NCI-H1417 treated with DMSO at 0.1 percent for 48 hours (cell line): ENCODE data around the gene SORCS2.

ENCODE experiments used
- DNase-seq: peaks from one replicate; lab custom pipeline; 2025; lab: John Stamatoyannopoulos, UW

SORCS2 gene

DNA sequence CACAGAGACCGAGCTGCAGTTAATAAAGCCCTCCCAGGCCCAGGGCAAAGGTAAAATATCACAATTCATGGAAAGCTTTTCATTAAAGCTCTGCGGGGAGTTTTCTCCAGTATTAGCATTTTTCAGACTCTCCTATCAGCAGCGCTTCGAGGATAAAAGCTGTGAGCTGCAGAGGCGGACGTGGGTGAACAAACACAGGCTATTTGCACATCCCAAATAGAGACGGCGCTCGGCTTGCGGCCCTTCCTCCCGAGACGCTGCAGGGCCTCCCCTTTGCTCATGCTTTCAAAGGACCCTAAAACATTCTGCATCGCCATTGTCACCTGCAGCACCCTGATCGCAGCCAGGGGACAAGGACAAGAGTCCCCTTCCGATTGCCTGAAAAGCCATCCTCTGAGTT is 97.3 kb downstream of the SORCS2 start:
- no peak for DNase-seq

DNA sequence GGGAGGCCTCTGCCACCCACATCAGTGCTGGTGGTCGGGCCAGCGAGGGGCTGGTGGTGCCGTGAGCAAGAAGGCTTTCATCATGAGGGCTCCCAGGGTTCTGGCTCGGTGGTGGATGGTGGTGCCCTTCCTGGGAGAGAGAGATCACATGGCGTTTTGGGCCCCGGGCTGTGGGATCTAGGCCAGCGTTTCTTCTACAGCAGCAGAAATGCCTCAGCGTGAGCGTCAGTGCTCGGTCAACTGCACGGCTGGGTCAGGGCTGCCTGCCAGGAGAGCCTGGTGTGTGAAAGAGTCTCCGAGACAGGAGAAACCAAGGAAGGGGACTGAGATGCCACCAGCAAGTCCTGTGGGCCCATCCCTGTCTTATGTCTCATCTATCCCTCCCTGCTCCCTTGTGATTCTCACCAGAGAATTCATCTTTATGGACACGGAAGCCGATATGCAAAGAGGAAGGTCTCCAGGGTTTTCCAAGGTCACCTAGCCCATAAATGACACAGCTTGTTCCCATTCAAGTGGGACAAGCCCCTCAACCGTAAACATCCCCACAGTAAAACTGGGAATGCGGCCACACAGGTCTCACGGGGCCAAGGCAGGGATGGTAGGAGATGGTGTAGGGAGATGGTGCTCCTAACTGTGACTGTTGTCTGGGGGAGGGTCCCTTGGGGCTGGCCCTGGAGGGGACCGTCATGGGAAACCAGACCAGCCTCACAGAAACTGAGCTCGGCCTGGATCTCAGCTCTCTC is 99.2 kb downstream of the SORCS2 start:
- DNase-seq, result no peak

DNA sequence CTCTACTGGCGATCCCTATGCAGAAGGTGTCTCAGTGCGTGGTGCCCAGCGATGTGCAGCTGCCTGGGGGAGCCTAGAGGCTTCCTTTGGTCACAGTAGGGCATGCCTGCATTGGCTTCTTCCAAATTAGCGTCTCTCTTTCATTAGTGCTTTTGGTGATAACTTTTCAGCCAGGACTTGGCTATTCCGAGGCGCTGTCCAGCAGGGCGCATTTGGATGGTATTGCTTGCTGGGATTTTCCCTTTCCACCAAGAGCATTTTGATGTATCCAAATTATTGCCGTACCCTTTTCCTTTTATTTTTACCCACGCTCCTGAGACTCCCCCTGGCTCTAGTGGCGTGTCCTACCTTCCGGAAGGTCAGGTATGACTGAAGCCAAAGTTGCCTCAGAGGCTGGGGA is 101.4 kb downstream of the SORCS2 start:
- no peak for DNase-seq

DNA sequence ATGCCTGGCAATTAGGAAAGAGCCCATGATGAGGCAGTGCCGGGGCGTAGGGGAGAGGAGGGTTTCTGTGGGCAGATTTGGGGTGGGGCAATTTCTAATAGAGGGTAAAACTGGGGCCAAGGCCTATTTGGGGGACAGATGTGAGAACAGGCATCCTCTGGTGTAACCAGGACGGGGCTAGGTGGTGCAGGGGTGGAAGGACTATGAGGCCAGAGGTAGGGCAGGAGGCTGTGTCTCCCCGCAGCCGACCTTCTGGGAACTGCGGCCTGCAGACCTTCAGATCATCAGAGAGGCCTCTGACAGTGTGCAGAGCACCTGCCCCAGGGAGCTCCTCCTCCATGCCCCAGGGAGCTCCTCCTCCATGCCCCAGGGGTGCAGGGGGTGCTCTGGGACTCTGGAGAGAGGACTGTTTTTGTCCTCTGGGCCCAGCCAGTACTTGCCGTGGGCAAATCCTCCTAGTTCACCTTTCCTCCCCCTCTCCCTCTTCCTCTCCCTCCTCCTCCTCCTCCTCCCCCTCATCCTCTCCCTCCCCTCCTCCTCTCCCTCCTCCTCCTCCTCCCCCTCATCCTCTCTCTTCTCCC is 101.9 kb downstream of the SORCS2 start:
- DNase-seq, result no peak

DNA sequence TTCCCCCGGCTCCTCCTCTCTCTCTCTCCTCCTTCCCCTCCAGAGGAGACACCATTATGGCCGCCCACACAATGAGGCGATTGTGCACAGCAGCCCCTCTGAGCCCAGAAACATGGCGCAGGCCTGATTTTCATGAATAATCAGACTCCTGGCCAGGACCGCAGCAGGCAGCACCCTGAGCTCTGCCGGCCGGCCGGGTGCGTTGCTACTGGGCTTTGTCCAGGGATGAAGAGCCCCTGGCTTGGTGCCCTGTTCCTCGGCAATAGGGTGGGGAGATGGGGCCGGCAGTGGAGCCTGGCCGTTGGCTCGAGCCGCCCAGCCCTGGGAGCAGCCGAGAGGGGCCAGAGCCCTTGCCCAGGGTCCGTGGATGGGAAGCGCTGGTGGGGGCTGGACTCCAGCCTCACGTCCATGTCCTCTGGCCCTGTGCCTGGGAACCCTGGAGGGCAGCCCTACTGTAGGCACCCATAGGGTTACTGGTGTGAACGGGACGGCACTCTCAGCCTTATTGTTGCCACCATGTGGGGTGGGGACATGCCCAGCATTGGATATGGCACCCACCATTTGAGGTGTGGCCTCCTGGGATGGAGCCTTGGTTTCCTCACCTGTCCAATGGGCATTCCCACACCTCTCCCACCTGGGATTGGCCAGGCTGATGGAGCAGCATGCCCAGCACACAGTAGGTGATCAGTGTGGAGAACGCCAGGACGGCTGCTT is 103.0 kb downstream of the SORCS2 start:
- DNase-seq, result no peak

DNA sequence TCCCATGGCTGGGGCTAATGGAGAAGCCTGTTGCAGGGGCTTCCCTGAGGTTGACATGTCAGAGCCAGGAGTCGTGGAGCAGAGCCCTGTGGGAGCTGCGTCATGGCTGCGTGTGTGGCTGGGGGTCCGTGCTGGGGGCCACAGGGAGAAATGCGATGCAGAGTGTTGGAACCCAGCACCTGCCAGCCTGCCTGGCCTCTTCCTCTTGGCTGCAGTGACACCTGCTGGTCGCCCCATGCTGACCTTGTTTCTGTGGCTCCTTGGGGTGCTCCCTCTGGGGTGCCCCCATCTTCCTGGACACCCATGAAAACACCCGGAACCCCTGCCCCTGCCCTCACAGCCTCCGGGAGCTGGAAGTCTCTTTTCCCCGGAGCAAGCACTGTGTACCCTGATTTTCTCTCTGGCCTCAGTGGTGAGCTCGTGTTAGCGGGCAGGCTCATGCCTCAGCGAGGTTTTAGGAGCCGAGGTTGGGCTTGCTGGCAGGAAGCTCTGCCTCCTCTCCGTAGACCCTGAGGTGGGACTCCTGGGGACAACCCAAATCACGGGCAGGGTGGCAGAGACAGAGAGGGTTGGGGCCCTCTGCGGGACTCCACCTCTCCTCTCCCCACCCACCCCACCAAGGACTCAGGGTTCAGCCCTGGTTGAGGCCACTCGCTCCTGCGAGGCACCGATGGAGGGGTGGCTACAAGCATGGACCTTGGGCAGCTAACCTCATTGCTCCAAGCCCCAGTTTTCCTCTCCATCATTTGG is 103.7 kb downstream of the SORCS2 start:
- no peak for DNase-seq

DNA sequence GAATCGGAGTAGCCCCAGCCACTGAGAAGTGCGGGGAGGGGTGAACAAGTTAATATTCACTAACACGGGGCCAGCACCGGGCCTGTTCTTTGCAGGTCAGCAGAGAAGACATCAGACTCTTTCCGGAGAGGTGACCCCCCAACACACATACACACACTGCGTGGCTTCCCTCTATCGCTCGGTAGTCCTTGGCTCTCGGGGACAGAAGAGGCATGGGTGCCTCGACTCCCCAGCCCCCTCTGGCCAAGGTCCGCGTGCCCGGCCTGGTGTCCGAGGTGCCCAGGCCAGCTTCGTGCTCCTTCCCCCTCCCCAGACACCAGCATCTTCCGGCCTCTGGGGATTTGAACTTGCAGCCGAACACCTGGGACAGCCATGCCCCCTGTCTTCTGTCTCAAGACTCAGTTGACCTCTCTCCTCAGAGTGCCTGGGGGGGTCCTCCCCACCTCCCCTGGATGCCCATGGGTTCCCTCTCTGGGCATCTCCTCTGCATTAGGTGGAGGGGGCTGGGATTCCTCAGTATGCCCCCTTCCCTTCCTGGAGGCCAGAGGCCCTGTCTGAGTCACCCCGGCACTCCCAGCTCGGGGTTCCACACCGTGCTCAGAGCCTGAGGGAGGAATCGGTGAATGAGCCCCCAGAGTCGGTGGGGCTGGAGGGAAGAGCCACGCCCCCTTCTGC is 104.5 kb downstream of the SORCS2 start:
- no peak for DNase-seq

DNA sequence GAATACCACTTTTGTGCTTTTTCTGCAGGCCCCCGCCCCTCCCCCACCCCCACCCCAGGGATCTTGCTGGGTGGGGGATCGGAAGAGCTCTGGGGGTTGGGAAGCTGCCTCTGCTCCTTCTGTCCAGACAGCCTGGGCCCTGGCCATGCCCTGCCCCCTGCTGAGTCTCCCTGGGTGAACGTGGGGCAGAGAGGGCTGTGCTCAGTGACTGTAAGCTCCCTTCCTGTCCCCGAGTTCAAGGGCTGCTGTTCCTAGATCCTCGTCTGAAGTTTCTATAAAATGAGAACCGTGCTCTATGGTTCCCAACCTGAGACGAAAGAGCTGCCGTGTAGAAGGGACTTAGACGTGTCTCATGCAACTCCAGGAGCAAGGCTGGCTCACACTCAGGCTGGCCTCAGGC is 105.0 kb downstream of the SORCS2 start:
- DNase-seq, result no peak

DNA sequence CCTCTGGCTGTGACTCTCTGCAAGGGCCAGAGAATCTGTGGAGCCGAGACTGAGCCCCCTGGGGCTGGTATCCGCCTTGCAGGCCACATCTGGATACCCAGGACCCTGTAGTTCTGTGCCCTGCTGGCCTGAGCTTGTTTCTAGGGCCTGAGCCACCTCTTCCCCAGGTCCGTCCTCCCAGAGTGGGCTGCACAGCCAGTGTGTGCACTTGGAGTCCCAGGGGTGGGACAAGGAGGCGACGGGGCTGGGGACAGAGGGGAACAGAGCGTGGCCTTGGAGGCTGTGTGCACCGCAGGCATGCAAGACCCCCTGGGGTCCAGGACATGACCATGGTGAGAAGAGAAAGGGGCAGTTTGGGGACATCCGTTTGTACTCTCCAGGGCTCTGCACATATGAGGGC is 105.5 kb downstream of the SORCS2 start:
- no peak for DNase-seq

DNA sequence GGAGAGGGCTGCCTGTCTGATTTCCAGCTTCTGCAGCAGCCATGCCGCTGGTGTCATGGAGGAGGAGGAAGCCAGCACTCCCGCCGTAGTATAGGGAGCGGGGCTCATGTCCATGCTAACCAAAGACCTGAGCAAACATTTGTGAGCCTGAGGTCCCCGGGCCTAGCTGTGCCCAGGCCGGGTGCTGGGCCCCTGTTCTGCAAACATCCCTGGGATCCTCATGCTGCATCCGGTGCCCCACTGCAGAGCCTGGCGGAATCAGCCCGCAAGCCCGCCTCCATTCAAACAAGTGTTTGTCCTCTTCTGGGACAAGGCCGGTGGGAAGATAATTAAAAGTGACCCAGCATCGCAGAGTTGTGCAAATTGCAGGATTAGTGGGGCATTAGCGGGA is 106.3 kb downstream of the SORCS2 start:
- DNase-seq, result no peak

DNA sequence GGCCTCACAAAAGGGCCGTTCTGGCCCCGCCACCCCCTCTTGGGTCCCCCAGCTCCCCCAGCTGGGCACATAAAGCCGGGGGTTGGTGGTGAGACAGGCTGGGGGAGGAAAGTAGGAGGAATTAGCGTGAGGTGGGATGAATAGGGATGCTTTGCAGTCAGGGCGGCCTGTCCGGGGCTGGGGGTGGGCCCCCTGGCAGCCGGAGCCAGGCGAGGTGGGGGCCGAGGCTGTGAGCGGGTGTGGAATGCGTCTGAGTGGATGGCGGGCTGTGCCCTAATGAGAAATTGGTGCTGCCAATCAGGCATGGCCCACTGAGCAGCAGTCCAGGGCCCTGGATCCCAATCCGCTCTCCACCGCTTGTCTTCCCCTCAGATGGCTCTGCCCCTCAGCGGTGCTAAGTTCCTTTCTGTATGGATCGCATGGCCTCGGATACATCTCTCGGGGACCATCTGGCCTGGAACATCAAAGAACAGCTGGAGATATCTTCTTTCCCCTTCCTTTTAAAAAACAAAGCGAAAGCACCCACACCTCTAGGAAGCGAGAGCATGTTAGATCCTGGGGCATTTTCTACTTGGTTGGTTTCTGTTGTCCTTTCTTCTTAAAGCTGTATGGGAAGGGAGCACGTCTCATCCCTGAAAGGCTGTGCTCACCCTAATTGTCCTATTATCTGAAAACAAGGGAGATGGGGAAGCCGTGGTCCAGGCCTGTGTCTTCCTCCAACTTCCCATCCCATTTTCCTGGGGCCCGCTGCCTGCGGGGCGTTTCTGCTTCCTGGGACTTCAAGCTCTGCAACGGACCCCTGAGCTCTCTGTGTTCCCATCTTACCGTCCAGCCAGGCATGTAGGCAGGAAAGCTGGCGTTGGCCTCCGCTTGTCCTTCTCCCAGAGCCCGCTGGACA is 106.9 kb downstream of the SORCS2 start:
- no peak for DNase-seq

DNA sequence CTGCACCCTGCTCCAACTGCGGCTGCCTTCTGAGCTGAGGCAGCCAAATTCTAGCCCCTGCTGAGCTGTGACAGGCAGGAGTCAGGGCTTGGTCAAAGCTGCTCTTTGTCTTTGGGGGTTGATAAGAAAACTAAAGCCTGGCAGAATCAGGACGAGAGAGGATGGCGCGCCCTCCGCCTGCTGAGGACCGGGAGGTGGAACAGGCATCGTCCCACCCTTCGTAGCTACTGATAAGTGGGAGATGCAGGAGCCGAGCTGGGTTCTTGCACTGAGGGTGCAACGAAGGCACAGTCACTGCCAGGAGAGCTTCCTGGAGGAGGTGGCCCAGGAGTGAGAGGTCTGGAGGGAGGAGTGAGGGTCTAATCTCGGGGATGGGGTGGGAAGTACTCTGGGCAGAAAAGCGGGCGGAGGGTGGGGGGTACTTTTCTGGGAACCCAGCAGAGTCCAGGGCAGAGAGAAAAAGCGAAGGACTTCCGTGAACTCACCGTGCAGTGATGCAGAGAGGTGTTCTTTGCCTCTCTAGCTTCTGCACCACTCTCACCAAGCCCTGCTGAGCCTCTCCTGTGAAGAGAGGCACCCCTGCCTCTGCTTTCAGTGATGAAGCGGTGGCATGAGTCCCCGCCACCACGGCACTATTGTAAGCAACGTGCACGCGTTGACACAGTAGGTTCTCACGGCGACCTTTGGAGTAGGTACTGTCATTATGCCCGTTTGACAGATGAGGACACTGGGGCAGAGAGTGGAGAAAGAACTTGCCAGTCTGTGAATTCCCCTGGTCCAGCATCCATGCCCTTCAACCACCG is 107.8 kb downstream of the SORCS2 start:
- no peak for DNase-seq

DNA sequence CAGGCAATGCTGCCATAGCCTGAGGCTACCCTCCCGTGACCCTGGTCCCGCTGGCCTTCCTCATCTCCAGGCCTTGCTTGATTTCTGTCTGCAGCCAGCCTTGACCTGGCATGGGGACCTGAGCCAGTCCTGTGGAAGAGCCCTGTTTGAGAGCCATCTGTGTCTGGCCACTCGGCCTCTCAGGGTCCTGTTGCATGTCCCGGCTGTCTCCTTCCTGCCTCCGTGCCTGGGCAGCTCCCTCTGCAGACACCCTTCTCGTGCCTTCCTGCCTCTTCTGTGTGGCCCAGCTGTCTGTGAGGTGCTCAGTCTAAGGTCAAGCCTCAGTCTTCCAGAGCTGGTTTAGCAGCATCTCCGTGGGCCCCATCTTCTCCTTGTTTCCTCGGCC is 108.4 kb downstream of the SORCS2 start:
- DNase-seq, result no peak

DNA sequence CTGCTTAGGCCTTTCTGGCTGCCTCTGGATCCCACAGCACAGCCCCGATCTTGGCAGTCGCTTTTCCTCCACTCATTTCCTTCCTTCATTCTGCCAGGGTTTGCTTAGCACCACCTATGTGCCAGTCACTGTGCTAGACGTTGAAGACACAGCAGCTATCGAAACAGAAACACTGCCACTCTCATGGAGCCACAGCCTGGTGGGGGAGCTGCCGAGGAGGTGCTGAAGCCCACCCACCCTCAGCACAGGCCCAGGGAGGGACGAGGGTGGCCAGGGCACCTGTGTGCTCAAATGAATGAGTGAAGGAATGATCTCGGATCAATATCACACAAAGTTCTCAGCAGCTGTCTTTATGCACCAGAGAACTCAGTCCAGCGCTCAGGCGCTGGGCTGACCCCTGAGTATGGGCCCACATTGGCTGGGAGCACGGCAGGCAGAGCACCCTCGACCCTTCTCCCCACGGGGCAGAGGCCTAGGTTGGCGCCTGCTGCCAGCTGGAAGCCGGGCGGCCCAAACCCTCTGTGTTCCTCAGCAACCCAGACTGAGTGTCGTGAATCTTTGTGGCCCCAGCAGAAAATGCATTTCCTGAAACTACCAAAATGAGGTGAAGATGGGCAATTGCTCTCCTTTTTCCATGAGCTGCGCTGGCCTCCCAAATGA is 108.9 kb downstream of the SORCS2 start:
- no peak for DNase-seq

DNA sequence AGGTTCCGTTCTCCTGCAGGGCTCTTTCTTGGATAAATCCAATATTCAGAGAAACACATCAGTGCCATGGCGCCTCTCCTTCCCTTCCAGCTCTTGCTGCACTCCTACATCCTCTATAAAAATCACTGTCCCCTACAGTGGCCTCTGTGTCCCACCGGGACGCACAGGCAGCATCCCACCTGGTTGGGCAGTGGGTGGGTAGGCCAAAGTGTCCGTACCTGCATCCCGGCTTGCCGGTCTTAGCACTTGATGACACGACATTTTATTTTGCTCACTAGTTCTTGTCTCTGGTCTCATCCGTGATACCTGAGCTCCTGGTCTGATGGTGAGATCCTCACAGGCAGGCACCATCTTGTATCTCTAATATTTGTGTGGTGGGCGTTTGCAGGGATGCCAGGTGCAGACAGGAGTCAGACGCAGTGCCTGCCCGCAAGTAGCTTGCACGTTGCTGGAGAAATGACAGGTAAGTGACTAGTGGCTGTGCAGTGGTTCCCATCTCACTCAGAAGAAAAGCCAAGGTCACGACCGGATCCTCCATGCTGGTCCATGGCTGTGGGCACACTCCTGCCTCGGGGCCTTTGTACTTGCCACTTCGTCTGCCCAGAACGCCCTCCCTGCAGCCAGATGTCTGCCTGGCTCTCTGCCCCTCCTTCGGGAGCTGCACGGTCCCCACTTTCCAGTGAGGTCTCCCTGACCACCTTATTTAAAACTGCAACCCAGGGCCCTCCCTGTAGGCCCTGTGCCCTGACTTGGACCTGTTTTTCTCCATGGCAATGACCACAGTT is 109.7 kb downstream of the SORCS2 start:
- DNase-seq, result no peak

DNA sequence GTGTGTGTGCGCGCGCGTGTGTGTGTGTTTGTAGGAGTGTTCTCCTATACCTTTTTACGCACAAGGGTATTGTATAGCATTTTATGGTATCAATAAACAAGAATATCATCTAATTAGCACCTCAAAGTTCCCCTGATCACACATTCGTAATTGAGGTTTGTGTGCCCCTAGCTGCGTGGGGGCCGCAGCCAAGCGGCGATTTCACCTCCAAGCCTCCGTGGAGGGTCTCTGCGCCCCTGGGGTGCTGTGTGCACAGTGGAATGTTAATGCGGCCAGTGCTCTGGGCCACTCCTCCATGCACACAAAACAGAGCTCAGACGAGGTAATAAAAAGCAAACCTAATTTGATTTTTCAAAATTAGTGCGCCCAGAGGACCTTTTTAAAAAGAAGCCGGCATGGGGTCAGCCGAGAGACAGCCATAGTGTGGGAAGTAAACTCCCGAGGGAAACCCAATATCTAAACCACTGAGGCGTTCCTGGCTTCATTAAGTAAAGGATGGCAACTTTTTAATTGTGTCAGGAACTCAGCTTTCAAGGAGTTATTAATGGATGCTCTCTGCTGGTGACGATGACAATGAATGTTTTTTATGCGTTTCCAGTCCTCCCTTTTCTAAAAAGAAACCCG is 110.6 kb downstream of the SORCS2 start:
- no peak for DNase-seq

DNA sequence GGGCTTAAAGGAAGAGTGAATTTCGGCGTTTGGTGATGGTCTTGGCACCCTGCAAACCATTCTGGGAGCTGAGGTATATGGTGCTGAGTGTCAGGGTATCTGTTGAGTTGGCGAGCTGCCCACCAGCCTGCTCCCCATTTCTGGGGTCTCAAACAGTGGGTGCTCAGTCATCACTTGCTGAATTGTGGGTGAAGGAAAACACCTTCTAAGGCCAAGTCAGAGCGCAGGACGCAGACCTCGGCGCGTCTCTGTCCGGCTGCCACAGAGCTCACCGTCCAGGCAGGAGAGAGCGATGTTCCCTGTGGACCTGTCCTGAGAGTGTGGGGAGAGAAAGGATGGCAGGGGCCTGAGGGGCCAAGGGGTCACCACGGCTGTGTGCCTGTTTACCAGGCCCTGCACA is 111.2 kb downstream of the SORCS2 start:
- no peak for DNase-seq

DNA sequence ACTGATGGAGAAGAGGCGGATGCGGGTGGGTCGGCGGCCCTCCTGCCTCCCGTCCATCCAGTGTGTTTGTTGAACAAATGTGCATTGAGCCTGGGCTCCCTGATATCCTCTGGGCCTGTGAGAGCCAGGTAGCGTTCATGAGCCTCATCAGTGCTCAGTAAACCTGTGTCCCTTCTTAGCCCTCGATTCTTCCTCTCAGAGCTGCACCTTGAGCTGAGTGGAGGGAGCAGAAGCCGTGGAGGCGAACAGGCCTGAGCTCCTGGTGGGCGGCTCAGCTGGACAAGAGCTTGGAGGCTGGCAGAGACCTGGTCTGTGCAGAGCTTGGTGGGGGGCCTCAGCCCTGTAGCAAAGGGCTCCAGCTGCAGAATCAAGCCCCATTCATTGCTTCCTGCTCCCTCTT is 112.1 kb downstream of the SORCS2 start:
- no peak for DNase-seq
